Spleen (tissue), 11 donors: ENCODE data around the gene DPP9. TPM values are rescaled to one million over a fixed set of nuclear protein-coding genes. Genes with fewer than 3 reads are reported as not detected.

ENCODE experiments used
- DNase-seq: peaks from one replicate; pipeline ENCODE4 v3.0.0-alpha.2; 2020
- H3K27ac ChIP-seq, 8 donors: fragments of 200-600 bp; sonication (generic) in 7 of 8; 1 replicate in 4 of 8; 2 replicates in 4 of 8; pipeline versions ENCODE4 v1.5.0 to v1.8.0; 2016 to 2021; ENCODE audit warnings: inconsistent platforms in 4 of 8, mild to moderate bottlenecking in 4 of 8, moderate library complexity in 1 of 8
- H3K27me3 ChIP-seq, 7 donors: fragments of 200-600 bp; sonication (generic) in 6 of 7; replicated peaks in 1 of 7; 1 replicate in 4 of 7; 2 replicates in 3 of 7; pipeline versions ENCODE4 v1.5.0 to v1.8.0; 2016 to 2021; ENCODE audit warnings: inconsistent platforms in 3 of 7, mild to moderate bottlenecking in 1 of 7
- H3K36me3 ChIP-seq, 6 donors: fragments of 200-600 bp; sonication (generic) in 5 of 6; 1 replicate in 4 of 6; 2 replicates in 2 of 6; pipeline versions ENCODE4 v1.5.0 to v1.8.0; 2016 to 2021; ENCODE audit warnings: inconsistent platforms in 2 of 6
- H3K4me1 ChIP-seq, 6 donors: fragments of 200-600 bp; sonication (generic) in 5 of 6; 1 replicate in 3 of 6; 2 replicates in 3 of 6; pipeline versions ENCODE4 v1.5.0 to v1.8.0; 2016 to 2021; ENCODE audit warnings: inconsistent platforms in 3 of 6
- H3K4me3 ChIP-seq, 8 donors: fragments of 200-600 bp; sonication (generic) in 7 of 8; 1 replicate in 4 of 8; 2 replicates in 4 of 8; pipeline versions ENCODE4 v1.5.0 to v1.8.0; 2016 to 2021; ENCODE audit warnings: inconsistent platforms in 4 of 8, mild to moderate bottlenecking in 4 of 8, moderate library complexity in 2 of 8
- H3K9me3 ChIP-seq, 8 donors: fragments of 200-600 bp; sonication (generic) in 7 of 8; 1 replicate in 4 of 8; 2 replicates in 4 of 8; pipeline versions ENCODE4 v1.5.0 to v1.8.0; 2016 to 2021; ENCODE audit warnings: inconsistent platforms in 4 of 8
- CTCF ChIP-seq, 11 experiments: fragments of 200-600 bp in 7 of 11; fragments of 450-650 bp in 4 of 11; sonication (generic) in 4 of 11; IDR thresholded peaks in 8 of 11; conservative IDR thresholded peaks in 3 of 11; 1 replicate in 7 of 11; 2 replicates in 4 of 11; pipeline versions ENCODE4 v1.4.0 to v1.8.0; 2016 to 2021; ENCODE audit warnings: antibody characterized with exemption in 11 of 11, inconsistent platforms in 4 of 11, mild to moderate bottlenecking in 1 of 11
- POLR2A ChIP-seq, 3 donors: fragments of 450-650 bp; IDR thresholded peaks; one replicate each; pipeline ENCODE4 v1.5.1; 2017; ENCODE audit warnings: antibody characterized with exemption in 3 of 3, mild to moderate bottlenecking in 1 of 3
- POLR2AphosphoS5 ChIP-seq, 3 donors: sonication (generic); formaldehyde crosslinking; IDR thresholded peaks; one replicate each; pipeline ENCODE4 v1.5.1; 2017; ENCODE audit warnings: antibody characterized with exemption in 3 of 3
- WGBS, 5 donors: extraction: QIAGEN DNeasy Blood & Tissue Kit in 3 of 5; methylation state at CpG; one replicate each; pipeline versions ENCODE4 v1.1.5 to v1.1.7; 2013 to 2018; 5-methylcytosine and 5-hydroxymethylcytosine counted together
- intact Hi-C: fragments of 100-400 bp; cut with DNase I; formaldehyde crosslinking; loops from one replicate; pipeline ENCODE4 v1.15.0; 2023; ENCODE audit warnings: low total_unique reads
- polyA plus RNA-seq, 3 donors: library from polyadenylated mRNA; stranded (reverse); fragments of 200-250 nt; gene quantifications; one replicate each; pipeline ENCODE4 v1.2.1, GENCODE V29; 2013
- total RNA-seq, 7 donors: library from RNA; depleted of rRNA in 3 of 7; stranded (reverse); fragments of >200 nt in 3 of 7; fragmentation: NEBNext Ultra II Directional in 4 of 7; extraction: Animal tissue kit (Norgen Biotek cat#: 25700) in 4 of 7; gene quantifications; one replicate each; pipeline versions ENCODE4 v1.1.0 to v1.2.1, GENCODE V29; 2016 to 2021
- donor health status: healthy with polysubstance abuse.
- donor health status: DM: no; HTN: no; CAD: no; lungs with moderate emphysema.
- donor health status: DM: no; HTN: no; CAD: no.
- donor health status: Bipolar disorder and iron deficiency.
- donor health status: healthy.
- donor health status: DM: no; HTN: no; CAD: no.
- donor health status: DM: yes; HTN: yes; CAD: no.

The DPP9 gene
- total and polyA plus RNA-seq, 10 donors = 22.8 to 89.9 (median 64.9) TPM

GRCh38 chr19:4640247-4641000 lies 83.2 kb downstream of the DPP9 start:
- peaks cover 0 to 7% (median 0%) of the 10 kb centered on the region in 6 donors for H3K36me3 ChIP-seq
- peak overlapping the region; percentile 82 to 97 (median 84) for H3K4me3 ChIP-seq
- H3K27me3 ChIP-seq = peaks cover 0 to 4% (median 0%) of the 10 kb centered on the region in 7 donors
- peaks cover 16 to 87% (median 66%) of the 10 kb centered on the region in 6 donors for H3K4me1 ChIP-seq
- peak; percentile 82 for DNase-seq
- no peaks in the 10 kb centered on the region for H3K9me3 ChIP-seq
- H3K27ac ChIP-seq = peak overlapping the region; percentile 24 to 90 (median 83)
- TF ChIP-seq POLR2AphosphoS5 (IDR thresholded peaks at IDR 0.05) = no peak
- no peak for TF ChIP-seq POLR2A (IDR thresholded peaks at IDR 0.05)
- no peak for TF ChIP-seq CTCF (IDR thresholded peaks at IDR 0.05 in 8 of 11, conservative IDR thresholded peaks at IDR 0.05 in 3 of 11)
- 59 to 80% (median 67%) methylated on average over 11 to 17 of the region's 17 CpGs for WGBS, 5 donors
- intact Hi-C loops = no loop called here

GRCh38 chr19:4639531-4640246 lies 84.0 kb downstream of the DPP9 start:
- intact Hi-C loops = loop anchor here (5.0 kb wide), 1 partner anchor 72 kb away; no protein-coding TSS in a partner anchor
- peak overlapping the region; percentile 82 to 97 (median 84) for H3K4me3 ChIP-seq
- peak overlapping the region; percentile 24 to 90 (median 83) for H3K27ac ChIP-seq
- H3K4me1 ChIP-seq = peaks cover 17 to 91% (median 67%) of the 10 kb centered on the region in 6 donors
- WGBS, 5 donors = 3 to 9% (median 5%) methylated on average over 23 to 39 of the region's 39 CpGs
- TF ChIP-seq POLR2A (IDR thresholded peaks at IDR 0.05) = no peak
- TF ChIP-seq CTCF (IDR thresholded peaks at IDR 0.05 in 8 of 11, conservative IDR thresholded peaks at IDR 0.05 in 3 of 11) = no peak
- TF ChIP-seq POLR2AphosphoS5 (IDR thresholded peaks at IDR 0.05) = peak in 1 of 3 donors; percentile 12
- no peaks in the 10 kb centered on the region for H3K36me3 ChIP-seq
- DNase-seq = peak; percentile 87
- H3K9me3 ChIP-seq = no peaks in the 10 kb centered on the region
- peaks cover 0 to 9% (median 0%) of the 10 kb centered on the region in 7 donors for H3K27me3 ChIP-seq

GRCh38 chr19:4638828-4639530 lies 84.7 kb downstream of the DPP9 start, which contains the start of gene TNFAIP8L1:
TNFAIP8L1 (plus strand) TSS chr19:4639516; CDS start chr19:4651870, 12,354 bp downstream.
- Histone ChIP-seq H3K36me3 (no peaks in the 10 kb centered on the region), H3K9me3 (no peaks in the 10 kb centered on the region), H3K27me3 (peaks cover 0 to 9% (median 0%) of the 10 kb centered on the region in 7 donors), H3K4me3 (peak within 1 kb of the TSS; percentile 82 to 97 (median 84)), H3K4me1 (peaks cover 17 to 96% (median 68%) of the 10 kb centered on the region in 6 donors), H3K27ac (peak within 1 kb of the TSS; percentile 37 to 90 (median 85))
- intact Hi-C loops = loop anchor here (5.0 kb wide), 1 partner anchor 72 kb away; no protein-coding TSS in a partner anchor
- 1 to 3% (median 1%) methylated on average over 33 to 49 of the region's 49 CpGs for WGBS, 5 donors
- TF ChIP-seq POLR2AphosphoS5 (IDR thresholded peaks at IDR 0.05) (peak; percentile 74 to 80 (median 75)), CTCF (IDR thresholded peaks at IDR 0.05 in 8 of 11, conservative IDR thresholded peaks at IDR 0.05 in 3 of 11) (peak in 1 of 11 experiments; percentile 26), POLR2A (IDR thresholded peaks at IDR 0.05) (no peak)
- DNase-seq = peak; percentile 99
